ENCODE data around the gene ERICH6B.

- TF ChIP-seq, protein P1, sequence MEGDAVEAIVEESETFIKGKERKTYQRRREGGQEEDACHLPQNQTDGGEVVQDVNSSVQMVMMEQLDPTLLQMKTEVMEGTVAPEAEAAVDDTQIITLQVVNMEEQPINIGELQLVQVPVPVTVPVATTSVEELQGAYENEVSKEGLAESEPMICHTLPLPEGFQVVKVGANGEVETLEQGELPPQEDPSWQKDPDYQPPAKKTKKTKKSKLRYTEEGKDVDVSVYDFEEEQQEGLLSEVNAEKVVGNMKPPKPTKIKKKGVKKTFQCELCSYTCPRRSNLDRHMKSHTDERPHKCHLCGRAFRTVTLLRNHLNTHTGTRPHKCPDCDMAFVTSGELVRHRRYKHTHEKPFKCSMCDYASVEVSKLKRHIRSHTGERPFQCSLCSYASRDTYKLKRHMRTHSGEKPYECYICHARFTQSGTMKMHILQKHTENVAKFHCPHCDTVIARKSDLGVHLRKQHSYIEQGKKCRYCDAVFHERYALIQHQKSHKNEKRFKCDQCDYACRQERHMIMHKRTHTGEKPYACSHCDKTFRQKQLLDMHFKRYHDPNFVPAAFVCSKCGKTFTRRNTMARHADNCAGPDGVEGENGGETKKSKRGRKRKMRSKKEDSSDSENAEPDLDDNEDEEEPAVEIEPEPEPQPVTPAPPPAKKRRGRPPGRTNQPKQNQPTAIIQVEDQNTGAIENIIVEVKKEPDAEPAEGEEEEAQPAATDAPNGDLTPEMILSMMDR (IDR thresholded peaks at IDR 0.05), result no peak
- no peak for TF ChIP-seq POLR2A (IDR thresholded peaks at IDR 0.05)
Measured at GRCh38 chr13:45598597-45598996, 16.9 kb downstream of the ERICH6B start.

All from testis (tissue), 2 donors.